GM12873 (cell line): ENCODE measurements around the gene ABCC3.

Experiments used
- TF ChIP-seq, protein P1 (sequence below): IDR thresholded peaks from 2 replicates; pipeline ENCODE4 v1.5.1; 2012; ENCODE audit warnings: low read depth, mild to moderate bottlenecking, moderate library complexity, low read length, control low read depth; ENCODE audit not compliant: insufficient read depth; ENCODE audit errors: missing control alignments

ABCC3 gene

DNA sequence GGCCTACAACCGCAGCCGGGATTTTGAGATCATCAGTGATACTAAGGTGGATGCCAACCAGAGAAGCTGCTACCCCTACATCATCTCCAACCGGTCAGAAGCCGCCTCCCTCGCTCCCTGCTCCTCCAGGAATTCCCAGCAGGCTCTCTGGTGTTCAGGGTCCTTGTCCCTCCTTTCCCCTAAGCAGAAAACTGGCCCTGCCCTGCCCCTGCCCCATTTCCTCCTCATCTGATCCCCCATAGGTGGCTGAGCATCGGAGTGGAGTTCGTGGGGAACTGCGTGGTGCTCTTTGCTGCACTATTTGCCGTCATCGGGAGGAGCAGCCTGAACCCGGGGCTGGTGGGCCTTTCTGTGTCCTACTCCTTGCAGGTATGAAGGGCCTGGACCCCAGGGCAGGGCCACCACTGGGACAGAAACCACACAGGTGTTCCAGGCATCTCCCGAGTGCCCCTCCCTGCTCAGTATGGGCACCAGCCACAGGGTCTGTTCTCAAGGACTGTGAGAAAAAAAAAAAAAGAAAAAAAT is 43.2 kb downstream of the ABCC3 start:
- TF ChIP-seq, protein P1, sequence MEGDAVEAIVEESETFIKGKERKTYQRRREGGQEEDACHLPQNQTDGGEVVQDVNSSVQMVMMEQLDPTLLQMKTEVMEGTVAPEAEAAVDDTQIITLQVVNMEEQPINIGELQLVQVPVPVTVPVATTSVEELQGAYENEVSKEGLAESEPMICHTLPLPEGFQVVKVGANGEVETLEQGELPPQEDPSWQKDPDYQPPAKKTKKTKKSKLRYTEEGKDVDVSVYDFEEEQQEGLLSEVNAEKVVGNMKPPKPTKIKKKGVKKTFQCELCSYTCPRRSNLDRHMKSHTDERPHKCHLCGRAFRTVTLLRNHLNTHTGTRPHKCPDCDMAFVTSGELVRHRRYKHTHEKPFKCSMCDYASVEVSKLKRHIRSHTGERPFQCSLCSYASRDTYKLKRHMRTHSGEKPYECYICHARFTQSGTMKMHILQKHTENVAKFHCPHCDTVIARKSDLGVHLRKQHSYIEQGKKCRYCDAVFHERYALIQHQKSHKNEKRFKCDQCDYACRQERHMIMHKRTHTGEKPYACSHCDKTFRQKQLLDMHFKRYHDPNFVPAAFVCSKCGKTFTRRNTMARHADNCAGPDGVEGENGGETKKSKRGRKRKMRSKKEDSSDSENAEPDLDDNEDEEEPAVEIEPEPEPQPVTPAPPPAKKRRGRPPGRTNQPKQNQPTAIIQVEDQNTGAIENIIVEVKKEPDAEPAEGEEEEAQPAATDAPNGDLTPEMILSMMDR: no peak

DNA sequence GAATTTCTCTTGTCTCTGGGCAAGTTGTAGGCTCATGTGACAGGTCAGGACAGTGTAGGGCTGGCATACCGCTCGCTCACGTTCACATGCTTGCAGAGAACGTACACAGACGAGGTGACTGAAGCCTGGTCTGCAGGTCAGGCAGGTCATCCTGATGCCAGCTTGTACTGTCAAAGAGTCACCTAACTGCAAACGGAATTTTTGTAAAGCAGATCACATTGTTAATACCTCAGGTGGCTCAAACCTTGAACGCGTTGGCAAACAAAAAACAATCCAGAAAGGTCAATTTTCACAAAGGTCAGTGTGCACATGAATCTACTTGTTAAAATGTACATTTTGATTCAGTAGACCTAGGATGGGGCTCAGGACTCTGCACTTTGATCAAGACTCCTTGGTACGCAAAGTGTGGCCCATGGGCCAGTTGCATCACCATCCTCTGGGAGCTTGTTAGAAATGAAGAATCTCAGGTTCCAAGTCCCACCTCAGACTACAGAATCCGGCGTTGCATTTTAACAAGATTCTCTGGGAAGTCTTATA is 44.4 kb downstream of the ABCC3 start:
- TF ChIP-seq, protein P1: no peak

DNA sequence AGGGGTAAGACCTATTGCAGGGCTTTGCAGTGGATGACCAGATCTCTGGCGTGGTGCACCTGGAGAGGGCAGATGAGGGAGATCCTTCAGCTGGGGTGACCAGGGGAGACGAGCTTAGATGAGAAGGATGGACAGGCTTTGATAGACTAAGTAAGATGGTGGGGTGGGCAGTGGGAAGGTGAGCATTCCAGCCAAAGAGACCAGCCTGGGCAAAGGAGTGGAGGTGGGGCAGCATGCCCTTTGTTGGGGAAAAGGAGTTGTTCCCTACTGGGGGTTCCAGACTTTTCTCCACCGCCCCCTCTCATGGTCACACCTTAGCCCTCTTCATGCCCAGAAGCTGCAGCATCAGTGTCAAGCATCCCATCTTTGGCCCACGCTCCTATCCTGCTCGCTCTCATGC is 45.4 kb downstream of the ABCC3 start:
- TF ChIP-seq, protein P1: no peak

DNA sequence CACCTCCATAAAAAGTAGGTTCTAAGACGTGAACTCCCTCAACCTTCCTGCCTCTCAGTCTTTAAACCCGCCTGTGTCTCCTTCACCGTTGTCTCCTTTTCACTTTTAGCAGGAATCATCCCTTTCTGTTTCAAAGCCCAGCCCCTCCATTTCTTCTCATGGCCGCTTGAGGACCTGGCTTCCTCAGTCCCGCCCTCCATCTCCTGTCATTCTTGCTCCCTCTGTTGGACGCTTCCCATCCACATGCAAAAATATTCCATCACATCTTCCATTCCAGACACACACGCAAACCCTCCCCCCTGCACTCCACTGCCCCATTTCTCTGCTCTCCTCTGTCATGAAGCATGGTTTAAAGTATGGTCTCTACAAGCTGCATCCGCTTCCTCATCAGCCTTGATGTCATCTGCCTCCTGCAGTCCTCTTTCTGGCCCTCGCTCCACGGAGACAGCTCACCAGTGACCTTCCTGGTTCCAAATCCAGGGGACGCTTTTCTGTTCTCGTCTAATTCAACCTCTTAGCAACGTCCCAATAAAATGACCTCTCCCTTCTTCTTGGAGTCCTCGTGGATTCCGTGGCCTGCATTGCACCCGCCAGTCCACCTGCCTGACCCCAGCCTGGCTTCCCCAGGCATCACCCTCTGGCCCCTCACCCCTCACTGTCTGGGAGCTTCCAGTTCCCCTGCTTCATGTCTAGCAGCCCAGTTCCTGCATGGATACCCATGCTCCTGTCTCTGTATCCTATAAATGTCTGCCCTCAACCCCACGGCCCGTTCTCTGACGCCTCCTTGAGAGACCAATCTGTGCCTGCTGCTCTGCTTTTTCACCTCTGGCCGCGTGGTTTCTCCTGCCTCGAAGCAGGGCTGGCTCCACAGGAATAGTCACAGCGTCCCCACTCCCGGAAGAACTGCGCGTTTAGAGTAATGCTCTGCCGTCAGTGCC is 46.9 kb downstream of the ABCC3 start:
- TF ChIP-seq, protein P1: no peak

DNA sequence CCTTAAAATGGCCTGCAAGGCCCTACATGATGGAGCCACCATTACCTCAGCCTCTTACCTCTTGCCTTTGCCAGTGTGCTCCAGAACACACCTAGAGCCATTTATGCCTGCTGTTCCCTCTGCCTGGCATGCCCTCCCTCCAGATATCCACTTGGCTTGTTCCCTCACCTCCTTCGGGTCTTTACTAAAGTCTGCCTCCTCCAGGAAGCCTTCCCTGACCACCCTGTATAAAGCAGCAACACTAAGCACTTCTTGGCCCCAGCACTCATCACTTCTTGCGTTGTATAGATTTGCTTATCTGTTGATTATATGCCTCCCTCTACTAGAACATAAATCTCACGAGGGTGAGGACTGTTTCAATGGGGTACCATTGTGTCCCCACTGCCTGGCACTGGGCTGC is 47.8 kb downstream of the ABCC3 start:
- TF ChIP-seq, protein P1: no peak

DNA sequence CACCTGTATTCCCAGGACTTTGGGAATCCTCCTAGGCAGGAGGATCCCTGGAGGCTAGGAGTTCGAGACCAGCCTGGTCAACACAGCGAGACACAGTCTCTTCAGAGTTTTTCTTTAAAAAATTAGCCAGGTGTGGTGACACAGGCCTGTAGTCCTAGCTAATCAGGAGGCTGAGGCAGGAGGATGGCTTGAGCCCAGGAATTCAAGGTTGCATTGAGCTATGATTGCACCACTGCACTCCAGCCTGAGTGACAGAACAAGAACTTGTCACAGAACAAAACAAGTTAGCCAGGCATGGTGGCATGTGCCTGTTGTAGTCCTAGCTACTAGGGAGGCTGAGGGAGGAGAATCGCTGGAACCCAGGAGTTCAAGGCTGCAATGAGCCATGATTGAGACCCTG is 48.3 kb downstream of the ABCC3 start:
- TF ChIP-seq, protein P1: no peak
